ENCODE measurements around the gene RSPO3.

The RSPO3 gene

GRCh38 chr6:127164036-127164435, 45.6 kb downstream of the RSPO3 start:
- no peak for DNase-seq

- no peak for DNase-seq
These were observed 46.1 kb downstream of the RSPO3 start for GRCh38 chr6:127164565-127164964.

- no peak for DNase-seq
These were observed 54.9 kb downstream of the RSPO3 start for GRCh38 chr6:127173156-127173940.

GRCh38 chr6:127176146-127176545, 57.7 kb downstream of the RSPO3 start:
- DNase-seq: no peak

- no peak for DNase-seq
These were observed 58.8 kb downstream of the RSPO3 start for GRCh38 chr6:127177030-127177922.

- DNase-seq: no peak
These were observed 59.4 kb downstream of the RSPO3 start for GRCh38 chr6:127177923-127178231.

GRCh38 chr6:127178746-127179145, 60.3 kb downstream of the RSPO3 start:
- no peak for DNase-seq

- no peak for DNase-seq
These were observed 62.0 kb downstream of the RSPO3 start for GRCh38 chr6:127180426-127180825.

- no peak for DNase-seq
These were observed 64.0 kb downstream of the RSPO3 start for GRCh38 chr6:127182501-127182900.

- DNase-seq: no peak
These were observed 67.0 kb downstream of the RSPO3 start for GRCh38 chr6:127185437-127185995.

- peak; percentile 62 for DNase-seq
These were observed 68.4 kb downstream of the RSPO3 start for GRCh38 chr6:127186889-127187288.

- DNase-seq: no peak
These were observed 70.3 kb downstream of the RSPO3 start for GRCh38 chr6:127188744-127189143.

- peak; percentile 15 for DNase-seq
These were observed 72.1 kb downstream of the RSPO3 start for GRCh38 chr6:127190552-127190951.

- DNase-seq: no peak
These were observed 73.2 kb downstream of the RSPO3 start for GRCh38 chr6:127191716-127192115.

- no peak for DNase-seq
These were observed 74.6 kb downstream of the RSPO3 start for GRCh38 chr6:127192911-127193541.

GRCh38 chr6:127195833-127196232, 77.4 kb downstream of the RSPO3 start:
- no peak for DNase-seq

GRCh38 chr6:127198549-127198948, 80.1 kb downstream of the RSPO3 start:
- no peak for DNase-seq

GRCh38 chr6:127199470-127199869, 81.0 kb downstream of the RSPO3 start:
- no peak for DNase-seq

GRCh38 chr6:127200114-127200513, 81.6 kb downstream of the RSPO3 start:
- DNase-seq: no peak

- DNase-seq: no peak
These were observed 82.8 kb downstream of the RSPO3 start for GRCh38 chr6:127201321-127201720.

GRCh38 chr6:127202676-127203075, 84.2 kb downstream of the RSPO3 start:
- no peak for DNase-seq

GRCh38 chr6:127204281-127204680, 85.8 kb downstream of the RSPO3 start:
- no peak for DNase-seq

- DNase-seq: no peak
These were observed 86.6 kb downstream of the RSPO3 start for GRCh38 chr6:127205036-127205435.

Measured in activated CD4-positive, alpha-beta T cell treated with anti-CD3 and anti-CD28 coated beads, Interleukin-10, Interleukin-2, amounts not matched to agents 100 ng/mL and 50 ng/mL, durations not matched to agents 16 hours and 8 hours (primary cell).